Fibroblast of lung (primary cell): ENCODE measurements around the gene ARHGAP1. TPM values are rescaled to one million over a fixed set of nuclear protein-coding genes. Genes with fewer than 3 reads are reported as not detected.

Experiments
- DNase-seq, 2 donors: peaks; one replicate each; pipeline versions ENCODE4 v3.0.0 to v3.0.0-alpha.2; 2010; ENCODE audit warnings: low read depth in 2 of 2
- H2AFZ ChIP-seq: 2 replicates; pipeline ENCODE4 v1.5.1; 2012; ENCODE audit warnings: low read length, control low read depth, inconsistent platforms
- H3K27ac ChIP-seq: 2 replicates; pipeline ENCODE4 v1.5.1; 2011; ENCODE audit warnings: low read length, control low read depth; ENCODE audit not compliant: insufficient read depth
- H3K27me3 ChIP-seq: 2 replicates; pipeline ENCODE4 v1.5.1; 2011; ENCODE audit warnings: mild to moderate bottlenecking, low read length; ENCODE audit not compliant: control insufficient read depth, insufficient read depth
- H3K36me3 ChIP-seq: 2 replicates; pipeline ENCODE4 v1.5.1; 2011; ENCODE audit warnings: low read length; ENCODE audit not compliant: control insufficient read depth, insufficient read depth
- H3K4me1 ChIP-seq: 2 replicates; pipeline ENCODE4 v1.5.1; 2011; ENCODE audit warnings: low read length; ENCODE audit not compliant: control insufficient read depth, insufficient read depth; ENCODE audit errors: extremely low read depth
- H3K4me2 ChIP-seq: 2 replicates; pipeline ENCODE4 v1.5.1; 2011; ENCODE audit warnings: low read length, control low read depth; ENCODE audit not compliant: insufficient read depth; ENCODE audit errors: extremely low read depth
- H3K4me3 ChIP-seq, 4 experiments: fragments of 200-600 bp in 1 of 4; sonication (generic) in 1 of 4; replicated peaks in 1 of 4; 2 replicates each; pipeline ENCODE4 v1.5.1; 2011 to 2016; ENCODE audit warnings: low read length in 4 of 4, low read depth in 3 of 4, mild to moderate bottlenecking in 3 of 4, control low read depth in 2 of 4, inconsistent platforms in 1 of 4, mixed read lengths in 1 of 4; ENCODE audit not compliant: insufficient read depth in 1 of 4; ENCODE audit errors: control extremely low read depth in 1 of 4
- H3K79me2 ChIP-seq: 2 replicates; pipeline ENCODE4 v1.5.1; 2012; ENCODE audit warnings: mild to moderate bottlenecking, low read length, inconsistent platforms; ENCODE audit not compliant: control insufficient read depth, insufficient read depth
- H3K9ac ChIP-seq: 2 replicates; pipeline ENCODE4 v1.5.1; 2011; ENCODE audit warnings: mild to moderate bottlenecking, low read length, control low read depth; ENCODE audit not compliant: insufficient read depth
- H3K9me3 ChIP-seq: 2 replicates; pipeline ENCODE4 v1.5.1; 2012; ENCODE audit warnings: low read depth, low read length; ENCODE audit not compliant: control insufficient read depth, insufficient read depth
- H4K20me1 ChIP-seq: 2 replicates; pipeline ENCODE4 v1.5.1; 2011; ENCODE audit warnings: low read length; ENCODE audit not compliant: control insufficient read depth, insufficient read depth; ENCODE audit errors: extremely low read depth
- CTCF ChIP-seq, 2 donors: IDR thresholded peaks in 1 of 2; conservative IDR thresholded peaks in 1 of 2; 1 replicate in 1 of 2; 2 replicates in 1 of 2; pipeline ENCODE4 v1.5.1; 2011 to 2012; ENCODE audit warnings: low read length in 2 of 2, control low read depth in 1 of 2, inconsistent platforms in 1 of 2, low read depth in 1 of 2, mild to moderate bottlenecking in 1 of 2
- EZH2 ChIP-seq: IDR thresholded peaks from 2 replicates; pipeline ENCODE4 v1.5.1; 2012; ENCODE audit warnings: low read length, control low read depth, mild to moderate bottlenecking; ENCODE audit errors: missing control alignments
- polyA plus RNA-seq, 2 donors: library from polyadenylated mRNA; depleted of rRNA in 1 of 2; stranded (reverse) in 1 of 2; unstranded in 1 of 2; fragments of >200 nt; gene quantifications; 2 replicates each; pipeline ENCODE4 v1.2.1, GENCODE V29; 2011 to 2012; ENCODE audit warnings: missing spikeins in 1 of 2
- total RNA-seq: library from RNA; depleted of rRNA; stranded (reverse); fragments of >200 nt; gene quantifications from 2 replicates; pipeline ENCODE4 v1.2.1, GENCODE V29; 2014

ARHGAP1 gene
- total and polyA plus RNA-seq, 2 donors (not counting 1 experiment from before 2014, with no cell fraction given) = 34.4 to 38.0 TPM

- no peaks in the 10 kb centered on the region for H4K20me1 ChIP-seq
- no peak overlapping the region for H3K9ac ChIP-seq
- no peaks in the 10 kb centered on the region for H3K79me2 ChIP-seq
- no peaks in the 10 kb centered on the region for H3K9me3 ChIP-seq
- TF ChIP-seq EZH2 (no peak), CTCF (conservative IDR thresholded peaks at IDR 0.05 in 1 of 2, IDR thresholded peaks at IDR 0.05 in 1 of 2; ENCODE audit: low read depth in 1 of 2, low read length in 2 of 2) (no peak)
- no peak for DNase-seq
- H3K4me2 ChIP-seq = no peak overlapping the region
- no peaks in the 10 kb centered on the region for H3K4me1 ChIP-seq
- no peak overlapping the region for H2AFZ ChIP-seq
- peaks cover 9% of the 10 kb centered on the region for H3K36me3 ChIP-seq
- no peak overlapping the region for H3K27ac ChIP-seq
- H3K27me3 ChIP-seq = no peaks in the 10 kb centered on the region
- no peak overlapping the region for H3K4me3 ChIP-seq
Measured at GRCh38 chr11:46741600-46742484, 41.4 kb upstream of the ARHGAP1 start.

DNA sequence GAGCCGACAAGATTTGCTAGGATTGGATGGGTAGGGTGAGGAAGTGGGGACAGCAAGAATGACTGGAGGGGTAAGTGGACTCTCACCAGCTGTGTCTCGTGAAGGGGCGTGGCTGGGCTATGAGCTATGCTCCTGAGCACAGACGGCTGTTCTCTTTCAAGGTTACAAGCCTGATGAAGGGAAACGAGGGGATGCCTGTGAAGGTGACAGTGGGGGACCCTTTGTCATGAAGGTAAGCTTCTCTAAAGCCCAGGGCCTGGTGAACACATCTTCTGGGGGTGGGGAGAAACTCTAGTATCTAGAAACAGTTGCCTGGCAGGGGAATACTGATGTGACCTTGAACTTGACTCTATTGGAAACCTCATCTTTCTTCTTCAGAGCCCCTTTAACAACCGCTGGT is 38.5 kb upstream of the ARHGAP1 start:
- H2AFZ ChIP-seq = no peak overlapping the region
- H3K4me2 ChIP-seq = no peak overlapping the region
- H3K4me1 ChIP-seq = no peaks in the 10 kb centered on the region
- no peak overlapping the region for H3K9ac ChIP-seq
- TF ChIP-seq EZH2 = no peak
- TF ChIP-seq CTCF (conservative IDR thresholded peaks at IDR 0.05 in 1 of 2, IDR thresholded peaks at IDR 0.05 in 1 of 2; ENCODE audit: low read depth in 1 of 2, low read length in 2 of 2) = no peak
- no peaks in the 10 kb centered on the region for H3K9me3 ChIP-seq
- H3K27me3 ChIP-seq = no peaks in the 10 kb centered on the region
- no peak overlapping the region for H3K4me3 ChIP-seq
- H3K79me2 ChIP-seq = no peaks in the 10 kb centered on the region
- no peak overlapping the region for H3K27ac ChIP-seq
- peaks cover 1% of the 10 kb centered on the region for H3K36me3 ChIP-seq
- no peaks in the 10 kb centered on the region for H4K20me1 ChIP-seq
- no peak for DNase-seq

GRCh38 chr11:46737699-46738098 is 37.3 kb upstream of the ARHGAP1 start:
- H3K4me2 ChIP-seq = no peak overlapping the region
- DNase-seq = no peak
- H3K4me3 ChIP-seq = no peak overlapping the region
- H3K9me3 ChIP-seq = no peaks in the 10 kb centered on the region
- H3K36me3 ChIP-seq = peaks cover 1% of the 10 kb centered on the region
- no peaks in the 10 kb centered on the region for H3K79me2 ChIP-seq
- no peak overlapping the region for H3K9ac ChIP-seq
- no peaks in the 10 kb centered on the region for H4K20me1 ChIP-seq
- no peak for TF ChIP-seq CTCF (conservative IDR thresholded peaks at IDR 0.05 in 1 of 2, IDR thresholded peaks at IDR 0.05 in 1 of 2; ENCODE audit: low read depth in 1 of 2, low read length in 2 of 2)
- TF ChIP-seq EZH2 = no peak
- no peak overlapping the region for H2AFZ ChIP-seq
- H3K27me3 ChIP-seq = no peaks in the 10 kb centered on the region
- H3K27ac ChIP-seq = no peak overlapping the region
- H3K4me1 ChIP-seq = no peaks in the 10 kb centered on the region
